PC-3 (cell line): ENCODE results near the gene CHI3L2.

Experiments
- EZH2phosphoT487 ChIP-seq: fragments of 300-600 bp; sonication (generic); IDR thresholded peaks from 2 replicates; pipeline ENCODE4 v1.6.1; 2018; ENCODE audit warnings: mild to moderate bottlenecking, antibody characterized with exemption, low read length, borderline replicate concordance
- TF ChIP-seq, protein P1 (sequence below): fragments of 300-600 bp; sonication (generic); conservative IDR thresholded peaks from 2 replicates; pipeline ENCODE4 v1.5.1; 2017; ENCODE audit warnings: antibody characterized with exemption, low read depth, mild to moderate bottlenecking, low read length

DNA sequence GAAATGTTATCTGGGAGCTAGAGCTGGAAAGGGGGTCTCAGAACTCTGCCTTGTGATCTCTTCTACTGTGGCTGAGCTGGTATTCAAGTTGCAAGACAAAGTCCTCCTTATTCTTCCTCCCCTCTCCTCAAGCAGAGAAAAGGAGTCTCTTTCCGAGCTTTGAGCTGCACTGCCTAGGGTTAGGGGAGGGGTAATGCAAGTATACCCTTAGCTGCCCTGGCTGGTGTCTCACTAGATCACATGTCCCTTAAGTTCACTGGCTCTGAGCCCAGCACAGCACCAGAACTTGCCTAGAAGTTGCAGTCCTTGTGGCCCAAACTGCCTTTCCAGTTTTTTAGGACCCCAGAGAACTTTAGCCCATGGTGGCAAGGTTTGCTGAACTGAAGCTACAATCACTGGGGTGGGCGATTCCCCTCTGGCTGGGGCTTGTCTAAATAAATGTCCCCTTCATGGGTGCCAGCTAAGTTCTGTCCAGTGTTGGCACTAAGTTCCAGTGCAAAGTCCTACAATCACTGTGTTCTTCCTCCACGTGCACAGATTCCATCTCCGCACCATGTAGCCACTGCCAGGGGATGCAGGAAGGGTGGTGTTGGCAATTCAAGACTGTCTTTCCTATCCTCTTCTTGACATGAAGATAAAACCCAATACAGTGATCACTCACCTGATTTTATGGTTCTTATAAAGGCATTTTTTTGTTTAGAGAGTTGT, 40.4 kb downstream of the CHI3L2 start:
- TF ChIP-seq EZH2phosphoT487: no peak
- TF ChIP-seq, protein P1, sequence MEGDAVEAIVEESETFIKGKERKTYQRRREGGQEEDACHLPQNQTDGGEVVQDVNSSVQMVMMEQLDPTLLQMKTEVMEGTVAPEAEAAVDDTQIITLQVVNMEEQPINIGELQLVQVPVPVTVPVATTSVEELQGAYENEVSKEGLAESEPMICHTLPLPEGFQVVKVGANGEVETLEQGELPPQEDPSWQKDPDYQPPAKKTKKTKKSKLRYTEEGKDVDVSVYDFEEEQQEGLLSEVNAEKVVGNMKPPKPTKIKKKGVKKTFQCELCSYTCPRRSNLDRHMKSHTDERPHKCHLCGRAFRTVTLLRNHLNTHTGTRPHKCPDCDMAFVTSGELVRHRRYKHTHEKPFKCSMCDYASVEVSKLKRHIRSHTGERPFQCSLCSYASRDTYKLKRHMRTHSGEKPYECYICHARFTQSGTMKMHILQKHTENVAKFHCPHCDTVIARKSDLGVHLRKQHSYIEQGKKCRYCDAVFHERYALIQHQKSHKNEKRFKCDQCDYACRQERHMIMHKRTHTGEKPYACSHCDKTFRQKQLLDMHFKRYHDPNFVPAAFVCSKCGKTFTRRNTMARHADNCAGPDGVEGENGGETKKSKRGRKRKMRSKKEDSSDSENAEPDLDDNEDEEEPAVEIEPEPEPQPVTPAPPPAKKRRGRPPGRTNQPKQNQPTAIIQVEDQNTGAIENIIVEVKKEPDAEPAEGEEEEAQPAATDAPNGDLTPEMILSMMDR: no peak
